Breast epithelium (tissue), 3 donors: ENCODE measurements around the gene KDM7A.

Experiments used
- CTCF ChIP-seq, 3 donors: fragments of 450-650 bp; IDR thresholded peaks; one replicate each; pipeline ENCODE4 v1.5.1; 2016 to 2017; ENCODE audit warnings: antibody characterized with exemption in 3 of 3, mild to moderate bottlenecking in 3 of 3, moderate library complexity in 3 of 3
- POLR2A ChIP-seq: fragments of 450-650 bp; IDR thresholded peaks from one replicate; pipeline ENCODE4 v1.6.1; 2016; ENCODE audit warnings: antibody characterized with exemption, mild to moderate bottlenecking, moderate library complexity
- POLR2AphosphoS5 ChIP-seq, 3 donors: sonication (generic); formaldehyde crosslinking; IDR thresholded peaks; one replicate each; pipeline ENCODE4 v1.6.1; 2017; ENCODE audit warnings: antibody characterized with exemption in 3 of 3

GRCh38 chr7:140060243-140060630 lies 116.5 kb downstream of the KDM7A start:
- TF ChIP-seq CTCF (IDR thresholded peaks at IDR 0.05), result no peak
- TF ChIP-seq POLR2A, result no peak
- TF ChIP-seq POLR2AphosphoS5 (IDR thresholded peaks at IDR 0.05), result no peak
